ENCODE measurements around the gene BLMH.

BLMH gene

DNA sequence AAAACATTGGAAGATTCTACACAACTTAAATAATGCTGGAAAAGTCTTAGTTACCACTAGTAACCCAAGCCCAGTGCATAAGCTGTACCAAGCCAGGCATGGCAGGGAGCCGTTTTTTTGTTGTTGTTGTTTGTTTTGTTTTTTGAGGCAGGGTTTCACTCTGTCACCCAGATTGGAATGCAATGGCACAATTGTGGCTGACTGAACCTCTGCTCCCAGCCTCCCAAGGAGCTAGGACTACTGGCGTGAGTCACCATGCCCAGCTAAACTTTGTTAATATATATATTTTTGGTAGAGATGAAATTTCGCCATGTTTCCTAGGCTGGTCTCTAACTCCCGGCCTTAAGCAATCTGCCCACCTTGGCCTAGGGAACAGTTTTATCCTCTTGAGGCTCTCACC lies 42.7 kb upstream of the BLMH start:
- no peak for DNase-seq (ENCODE audit: low read depth, low spot score)
- no peak overlapping the region for H3K4me3 ChIP-seq (ENCODE audit: low read depth, low read length)
- TF ChIP-seq, protein P1, sequence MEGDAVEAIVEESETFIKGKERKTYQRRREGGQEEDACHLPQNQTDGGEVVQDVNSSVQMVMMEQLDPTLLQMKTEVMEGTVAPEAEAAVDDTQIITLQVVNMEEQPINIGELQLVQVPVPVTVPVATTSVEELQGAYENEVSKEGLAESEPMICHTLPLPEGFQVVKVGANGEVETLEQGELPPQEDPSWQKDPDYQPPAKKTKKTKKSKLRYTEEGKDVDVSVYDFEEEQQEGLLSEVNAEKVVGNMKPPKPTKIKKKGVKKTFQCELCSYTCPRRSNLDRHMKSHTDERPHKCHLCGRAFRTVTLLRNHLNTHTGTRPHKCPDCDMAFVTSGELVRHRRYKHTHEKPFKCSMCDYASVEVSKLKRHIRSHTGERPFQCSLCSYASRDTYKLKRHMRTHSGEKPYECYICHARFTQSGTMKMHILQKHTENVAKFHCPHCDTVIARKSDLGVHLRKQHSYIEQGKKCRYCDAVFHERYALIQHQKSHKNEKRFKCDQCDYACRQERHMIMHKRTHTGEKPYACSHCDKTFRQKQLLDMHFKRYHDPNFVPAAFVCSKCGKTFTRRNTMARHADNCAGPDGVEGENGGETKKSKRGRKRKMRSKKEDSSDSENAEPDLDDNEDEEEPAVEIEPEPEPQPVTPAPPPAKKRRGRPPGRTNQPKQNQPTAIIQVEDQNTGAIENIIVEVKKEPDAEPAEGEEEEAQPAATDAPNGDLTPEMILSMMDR (IDR thresholded peaks at IDR 0.05; ENCODE audit: low read depth, low read length), result no peak
- in situ Hi-C loops (cut with HindIII; ENCODE audit: low sequenced_read_pairs), result no loop called here

GRCh38 chr17:30333503-30334360 lies 42.0 kb upstream of the BLMH start, which contains the start of gene TMIGD1:
TMIGD1 (minus strand) TSS chr17:30334057; CDS start chr17:30332133, 1,924 bp downstream.
- H3K4me3 ChIP-seq (ENCODE audit: low read depth, low read length), result no peak within 1 kb of the TSS
- TF ChIP-seq, protein P1 (IDR thresholded peaks at IDR 0.05; ENCODE audit: low read depth, low read length), result no peak
- in situ Hi-C loops (cut with HindIII; ENCODE audit: low sequenced_read_pairs), result no loop called here
- no peak for DNase-seq (ENCODE audit: low read depth, low spot score)

GRCh38 chr17:30332057-30332542 lies 40.4 kb upstream of the BLMH start:
- H3K4me3 ChIP-seq (ENCODE audit: low read depth, low read length), result no peak overlapping the region
- DNase-seq (ENCODE audit: low read depth, low spot score), result peak; percentile 76
- in situ Hi-C loops (cut with HindIII; ENCODE audit: low sequenced_read_pairs), result no loop called here
- TF ChIP-seq, protein P1 (IDR thresholded peaks at IDR 0.05; ENCODE audit: low read depth, low read length), result no peak

- in situ Hi-C loops (cut with HindIII; ENCODE audit: low sequenced_read_pairs), result no loop called here
- H3K4me3 ChIP-seq (ENCODE audit: low read depth, low read length), result no peak overlapping the region
- TF ChIP-seq, protein P1 (IDR thresholded peaks at IDR 0.05; ENCODE audit: low read depth, low read length), result no peak
- DNase-seq (ENCODE audit: low read depth, low spot score), result no peak
Observed at GRCh38 chr17:30326809-30327208, 35.1 kb upstream of the BLMH start.

DNA sequence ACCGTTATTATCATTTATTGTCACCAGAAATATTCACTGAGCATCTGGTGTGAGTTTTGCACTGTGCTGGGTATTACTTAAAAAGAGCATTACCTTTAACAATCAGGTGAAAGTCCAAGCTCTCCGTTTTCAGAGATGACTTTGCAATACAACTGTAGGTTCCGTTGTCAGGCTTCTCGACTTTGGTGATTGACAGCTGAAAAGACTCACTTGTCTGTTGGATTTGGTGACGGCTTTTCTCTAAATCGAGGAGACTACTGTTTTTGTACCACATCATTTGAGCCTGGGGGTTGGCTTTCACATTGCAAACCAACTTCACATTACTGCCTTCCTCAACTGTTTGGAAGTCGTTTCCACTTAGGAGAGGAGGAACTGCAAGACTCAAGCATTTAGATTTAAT lies 33.0 kb upstream of the BLMH start:
- TF ChIP-seq, protein P1 (IDR thresholded peaks at IDR 0.05; ENCODE audit: low read depth, low read length), result no peak
- in situ Hi-C loops (cut with HindIII; ENCODE audit: low sequenced_read_pairs), result no loop called here
- no peak overlapping the region for H3K4me3 ChIP-seq (ENCODE audit: low read depth, low read length)
- no peak for DNase-seq (ENCODE audit: low read depth, low spot score)

- no peak overlapping the region for H3K4me3 ChIP-seq (ENCODE audit: low read depth, low read length)
- TF ChIP-seq, protein P1 (IDR thresholded peaks at IDR 0.05; ENCODE audit: low read depth, low read length), result no peak
- in situ Hi-C loops (cut with HindIII; ENCODE audit: low sequenced_read_pairs), result no loop called here
- peak; percentile 30 for DNase-seq (ENCODE audit: low read depth, low spot score)
Observed at GRCh38 chr17:30323895-30324319, 32.2 kb upstream of the BLMH start.
